Endothelial cell (in vitro differentiated cells): ENCODE results near the gene IKZF4. TPM values are rescaled to one million over a fixed set of nuclear protein-coding genes. Genes with fewer than 3 reads are reported as not detected.
A peak's percentile ranks its signal among the peaks of the same experiment; 100 is the strongest.
"Not testable (repeated sequence)": the region's sequence is repeated elsewhere in the genome, so short reads cannot be mapped to it uniquely, and the experiment has no call there.

Source experiments
- DNase-seq: peaks from one replicate; pipeline ENCODE4 v3.0.0; 2021; ENCODE audit warnings: low spot score
- H3K27ac Mint-ChIP-seq: one replicate; pipeline ENCODE4 v1.8.0; 2021; ENCODE audit warnings: mixed read lengths, inconsistent platforms; ENCODE audit not compliant: unreplicated experiment
- H3K27me3 Mint-ChIP-seq: one replicate; pipeline ENCODE4 v1.8.0; 2021; ENCODE audit warnings: mild to moderate bottlenecking, moderate library complexity, mixed read lengths, inconsistent platforms; ENCODE audit not compliant: unreplicated experiment
- H3K36me3 Mint-ChIP-seq: one replicate; pipeline ENCODE4 v1.8.0; 2021; ENCODE audit warnings: mild to moderate bottlenecking, low read depth, mixed read lengths, inconsistent platforms; ENCODE audit not compliant: unreplicated experiment
- H3K4me1 Mint-ChIP-seq: one replicate; pipeline ENCODE4 v1.8.0; 2021; ENCODE audit warnings: mild to moderate bottlenecking, mixed read lengths, inconsistent platforms; ENCODE audit not compliant: unreplicated experiment
- H3K4me3 Mint-ChIP-seq: one replicate; pipeline ENCODE4 v1.8.0; 2021; ENCODE audit warnings: mild to moderate bottlenecking, mixed read lengths, inconsistent platforms; ENCODE audit not compliant: unreplicated experiment
- H3K9me3 Mint-ChIP-seq: one replicate; pipeline ENCODE4 v1.8.0; 2021; ENCODE audit warnings: mixed read lengths, inconsistent platforms; ENCODE audit not compliant: unreplicated experiment
- total RNA-seq: library from RNA; stranded (reverse); fragmentation: NEBNext Ultra II Directional; extraction: Animal tissue kit (Norgen Biotek cat#: 25700); gene quantifications from one replicate; pipeline ENCODE4 v1.2.1, GENCODE V29; 2021; ENCODE audit not compliant: unreplicated experiment
- TF ChIP-seq, protein P1 (sequence below): fragments of 200-600 bp; sonication (generic); IDR thresholded peaks from one replicate; pipeline ENCODE4 v1.5.0; 2021; ENCODE audit warnings: antibody characterized with exemption; ENCODE audit not compliant: unreplicated experiment

The IKZF4 gene
- total RNA-seq, 1 donor from 2014 or later = 3.0 TPM

DNA sequence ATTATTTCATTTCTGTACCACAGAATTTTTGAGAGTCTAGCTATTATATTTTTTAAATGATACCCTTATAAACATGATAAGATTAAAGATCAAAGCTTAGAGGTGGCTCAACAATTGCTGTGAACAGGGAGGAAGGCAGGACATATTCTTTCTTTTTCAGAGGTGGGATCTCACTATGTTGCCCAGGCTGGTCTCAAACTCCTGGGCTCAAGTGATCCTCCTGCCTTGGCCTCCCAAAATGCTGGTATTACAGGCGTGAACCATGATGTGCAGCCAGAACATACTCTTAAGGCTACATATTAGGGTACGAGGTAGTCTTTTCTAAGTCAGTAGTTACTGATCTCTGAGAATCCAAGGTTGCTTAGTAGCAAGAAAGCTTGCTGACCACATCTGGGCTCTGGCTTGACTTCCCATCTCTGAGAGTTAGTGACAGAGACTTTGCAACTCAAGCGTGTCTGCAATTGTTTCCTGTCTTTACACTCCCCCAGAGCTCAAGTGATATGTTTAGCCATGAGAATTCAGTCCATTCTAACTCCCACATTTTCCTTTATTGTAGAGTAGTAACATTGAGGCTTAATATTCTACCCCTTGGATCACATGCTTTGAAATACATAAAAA is 38.4 kb upstream of the IKZF4 start:
- no peaks in the 10 kb centered on the region for H3K9me3 Mint-ChIP-seq
- no peaks in the 10 kb centered on the region for H3K27me3 Mint-ChIP-seq
- H3K27ac Mint-ChIP-seq = no peak overlapping the region
- H3K4me1 Mint-ChIP-seq = peaks cover 19% of the 10 kb centered on the region
- no peak for DNase-seq
- TF ChIP-seq, protein P1, sequence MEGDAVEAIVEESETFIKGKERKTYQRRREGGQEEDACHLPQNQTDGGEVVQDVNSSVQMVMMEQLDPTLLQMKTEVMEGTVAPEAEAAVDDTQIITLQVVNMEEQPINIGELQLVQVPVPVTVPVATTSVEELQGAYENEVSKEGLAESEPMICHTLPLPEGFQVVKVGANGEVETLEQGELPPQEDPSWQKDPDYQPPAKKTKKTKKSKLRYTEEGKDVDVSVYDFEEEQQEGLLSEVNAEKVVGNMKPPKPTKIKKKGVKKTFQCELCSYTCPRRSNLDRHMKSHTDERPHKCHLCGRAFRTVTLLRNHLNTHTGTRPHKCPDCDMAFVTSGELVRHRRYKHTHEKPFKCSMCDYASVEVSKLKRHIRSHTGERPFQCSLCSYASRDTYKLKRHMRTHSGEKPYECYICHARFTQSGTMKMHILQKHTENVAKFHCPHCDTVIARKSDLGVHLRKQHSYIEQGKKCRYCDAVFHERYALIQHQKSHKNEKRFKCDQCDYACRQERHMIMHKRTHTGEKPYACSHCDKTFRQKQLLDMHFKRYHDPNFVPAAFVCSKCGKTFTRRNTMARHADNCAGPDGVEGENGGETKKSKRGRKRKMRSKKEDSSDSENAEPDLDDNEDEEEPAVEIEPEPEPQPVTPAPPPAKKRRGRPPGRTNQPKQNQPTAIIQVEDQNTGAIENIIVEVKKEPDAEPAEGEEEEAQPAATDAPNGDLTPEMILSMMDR = no peak
- no peak overlapping the region for H3K4me3 Mint-ChIP-seq
- H3K36me3 Mint-ChIP-seq = peaks cover 34% of the 10 kb centered on the region

DNA sequence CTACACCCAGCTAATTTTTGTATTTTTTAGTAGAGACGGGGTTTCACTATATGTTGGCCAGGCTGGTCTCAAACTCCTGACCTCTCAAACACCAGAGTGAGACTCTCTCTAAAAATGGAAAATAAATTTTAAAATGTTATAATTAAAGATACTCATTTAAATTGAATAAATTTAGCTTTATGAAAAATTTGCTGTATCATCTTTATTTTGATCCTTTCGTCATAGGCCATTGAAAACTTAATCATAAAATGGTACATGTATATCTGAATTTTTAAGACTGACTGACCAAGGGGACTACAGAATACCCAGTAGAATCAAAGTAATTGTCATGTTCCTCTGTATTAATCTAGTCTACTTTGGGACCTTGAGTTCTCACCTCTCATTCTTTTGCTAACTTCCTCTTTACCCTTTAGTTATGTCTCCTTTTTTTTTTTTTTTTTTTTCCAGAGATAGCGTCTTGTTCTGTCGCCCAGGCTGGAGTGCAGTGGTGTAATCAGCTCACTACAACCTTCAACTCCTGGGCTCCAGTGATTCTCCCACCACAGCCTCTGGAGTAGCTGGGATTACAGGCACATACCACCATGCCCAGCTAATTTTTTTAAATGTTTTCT is 37.5 kb upstream of the IKZF4 start:
- Mint-ChIP-seq H3K4me3 (no peak overlapping the region), H3K27me3 (no peaks in the 10 kb centered on the region), H3K9me3 (no peaks in the 10 kb centered on the region), H3K27ac (no peak overlapping the region), H3K4me1 (peaks cover 14% of the 10 kb centered on the region), H3K36me3 (peaks cover 35% of the 10 kb centered on the region)
- TF ChIP-seq, protein P1 = no peak
- no peak for DNase-seq

DNA sequence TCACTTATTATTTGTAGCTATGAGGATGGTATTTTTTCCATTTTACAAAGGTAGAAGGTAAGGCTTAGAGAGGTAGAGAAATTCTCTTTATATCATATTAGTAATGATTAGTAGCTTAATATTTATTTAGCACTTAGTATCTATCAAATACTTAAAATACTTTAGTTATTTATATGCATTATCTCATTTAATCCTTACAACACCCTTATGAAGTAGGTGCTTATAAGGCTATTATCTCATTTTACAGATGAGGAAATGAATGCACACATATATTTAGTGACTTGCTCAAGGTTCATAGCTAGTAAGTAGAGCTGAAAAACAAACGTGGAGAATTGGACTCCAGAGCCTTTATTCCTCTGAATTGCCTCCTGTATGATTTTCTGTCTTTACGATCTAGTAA is 36.0 kb upstream of the IKZF4 start:
- no peak overlapping the region for H3K4me3 Mint-ChIP-seq
- no peak for DNase-seq
- H3K4me1 Mint-ChIP-seq = peaks cover 6% of the 10 kb centered on the region
- H3K36me3 Mint-ChIP-seq = peaks cover 43% of the 10 kb centered on the region
- no peaks in the 10 kb centered on the region for H3K9me3 Mint-ChIP-seq
- no peaks in the 10 kb centered on the region for H3K27me3 Mint-ChIP-seq
- TF ChIP-seq, protein P1 = no peak
- no peak overlapping the region for H3K27ac Mint-ChIP-seq

DNA sequence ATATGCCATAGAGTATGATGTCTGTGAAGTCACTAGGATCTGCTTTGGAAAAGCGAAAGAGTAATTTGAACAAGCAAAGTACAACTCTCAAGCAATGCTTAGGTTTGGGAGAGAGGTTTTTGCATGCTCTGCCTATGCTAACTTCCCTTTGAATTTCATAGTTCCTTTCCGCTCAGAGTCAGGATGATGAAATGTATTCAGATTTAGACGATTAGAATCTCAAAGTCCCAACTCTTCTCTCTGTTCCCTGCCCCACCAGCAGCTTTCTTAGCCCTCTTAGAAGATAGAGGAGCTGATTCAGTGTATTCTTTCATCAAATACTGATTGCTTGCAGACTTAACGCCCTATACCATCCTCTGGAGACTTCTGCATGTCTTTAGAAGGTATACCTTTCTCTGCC is 35.5 kb upstream of the IKZF4 start:
- TF ChIP-seq, protein P1 = no peak
- Mint-ChIP-seq H3K36me3 (peaks cover 44% of the 10 kb centered on the region), H3K9me3 (no peaks in the 10 kb centered on the region), H3K27me3 (peaks cover 1% of the 10 kb centered on the region), H3K27ac (no peak overlapping the region), H3K4me1 (peaks cover 2% of the 10 kb centered on the region), H3K4me3 (no peak overlapping the region)
- no peak for DNase-seq

DNA sequence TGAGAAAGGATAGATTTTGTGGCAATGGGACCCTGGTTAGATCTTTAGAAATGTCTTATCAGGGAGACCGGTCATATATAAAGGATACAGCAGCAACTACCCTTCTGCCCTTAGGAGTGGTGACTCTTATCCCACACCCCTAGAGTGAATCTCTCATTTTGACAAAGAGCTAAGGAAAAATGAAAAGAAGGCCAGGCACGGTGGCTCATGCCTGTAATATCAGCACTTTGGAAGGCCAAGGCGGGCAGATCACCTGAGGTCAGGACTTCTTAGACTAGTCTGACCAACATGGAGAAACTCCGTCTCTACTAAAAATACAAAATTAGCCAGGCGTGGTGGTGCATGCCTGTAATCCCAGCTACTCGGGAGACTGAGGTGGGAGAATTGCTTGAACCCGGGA is 34.9 kb upstream of the IKZF4 start:
- H3K9me3 Mint-ChIP-seq, H3K4me3 Mint-ChIP-seq, H3K4me1 Mint-ChIP-seq, DNase-seq, H3K27me3 Mint-ChIP-seq: not testable (repeated sequence)
- H3K27ac Mint-ChIP-seq = peak overlapping the region; percentile 52
- H3K36me3 Mint-ChIP-seq = peaks cover 47% of the 10 kb centered on the region
